Uterus (tissue), 2 donors: ENCODE measurements around the gene WIPF1.

Experiments
- POLR2A ChIP-seq, 2 donors: fragments of 450-650 bp; IDR thresholded peaks; one replicate each; pipeline ENCODE4 v1.6.1; 2016; ENCODE audit warnings: antibody characterized with exemption in 2 of 2, mild to moderate bottlenecking in 1 of 2, moderate library complexity in 1 of 2
- TF ChIP-seq, protein P1 (sequence below), 4 experiments: fragments of 200-600 bp in 2 of 4; fragments of 450-650 bp in 2 of 4; sonication (generic) in 2 of 4; IDR thresholded peaks; one replicate each; pipeline ENCODE4 v1.5.1; 2016 to 2019; ENCODE audit warnings: antibody characterized with exemption in 4 of 4, mild to moderate bottlenecking in 2 of 4, moderate library complexity in 1 of 4

DNA sequence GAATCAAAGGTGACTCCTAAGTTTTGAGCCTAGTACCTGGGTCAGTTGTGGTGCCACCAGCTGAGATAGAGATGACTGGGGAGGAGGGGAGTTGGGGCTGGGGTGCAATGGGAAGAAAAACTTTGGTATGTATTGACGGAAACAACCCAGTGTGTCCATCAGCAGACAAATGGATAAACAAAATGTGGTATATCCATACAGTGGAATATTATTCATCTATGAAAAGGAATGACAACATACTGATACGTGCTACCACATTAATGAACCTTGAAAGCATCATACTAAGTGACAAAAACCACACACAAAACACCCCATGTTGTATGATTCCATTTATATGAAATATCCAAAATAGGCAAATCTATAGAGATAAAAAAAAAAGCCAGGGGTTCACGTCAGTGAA lies 69.6 kb downstream of the WIPF1 start:
- TF ChIP-seq, protein P1, sequence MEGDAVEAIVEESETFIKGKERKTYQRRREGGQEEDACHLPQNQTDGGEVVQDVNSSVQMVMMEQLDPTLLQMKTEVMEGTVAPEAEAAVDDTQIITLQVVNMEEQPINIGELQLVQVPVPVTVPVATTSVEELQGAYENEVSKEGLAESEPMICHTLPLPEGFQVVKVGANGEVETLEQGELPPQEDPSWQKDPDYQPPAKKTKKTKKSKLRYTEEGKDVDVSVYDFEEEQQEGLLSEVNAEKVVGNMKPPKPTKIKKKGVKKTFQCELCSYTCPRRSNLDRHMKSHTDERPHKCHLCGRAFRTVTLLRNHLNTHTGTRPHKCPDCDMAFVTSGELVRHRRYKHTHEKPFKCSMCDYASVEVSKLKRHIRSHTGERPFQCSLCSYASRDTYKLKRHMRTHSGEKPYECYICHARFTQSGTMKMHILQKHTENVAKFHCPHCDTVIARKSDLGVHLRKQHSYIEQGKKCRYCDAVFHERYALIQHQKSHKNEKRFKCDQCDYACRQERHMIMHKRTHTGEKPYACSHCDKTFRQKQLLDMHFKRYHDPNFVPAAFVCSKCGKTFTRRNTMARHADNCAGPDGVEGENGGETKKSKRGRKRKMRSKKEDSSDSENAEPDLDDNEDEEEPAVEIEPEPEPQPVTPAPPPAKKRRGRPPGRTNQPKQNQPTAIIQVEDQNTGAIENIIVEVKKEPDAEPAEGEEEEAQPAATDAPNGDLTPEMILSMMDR (IDR thresholded peaks at IDR 0.05) = no peak
- TF ChIP-seq POLR2A (IDR thresholded peaks at IDR 0.05) = no peak
